Stomach (tissue), 9 donors: ENCODE measurements around the gene CLASP2. TPM values are rescaled to one million over a fixed set of nuclear protein-coding genes. Genes with fewer than 3 reads are reported as not detected.

ENCODE experiments used
- DNase-seq, 2 donors: peaks; one replicate each; pipeline versions ENCODE4 v3.0.0 to v3.0.0-alpha.2; 2013 to 2019
- H3K27ac ChIP-seq, 5 donors: fragments of 200-600 bp in 4 of 5; sonication (generic) in 4 of 5; one replicate each; pipeline ENCODE4 v1.5.1; 2013 to 2019; ENCODE audit warnings: mild to moderate bottlenecking in 1 of 5, moderate library complexity in 1 of 5
- H3K27me3 ChIP-seq, 3 donors: fragments of 200-600 bp; sonication (generic); one replicate each; pipeline ENCODE4 v1.5.1; 2017 to 2019; ENCODE audit warnings: mixed run types in 1 of 3
- H3K36me3 ChIP-seq, 4 donors: fragments of 200-600 bp; sonication (generic); 1 replicate in 3 of 4; 2 replicates in 1 of 4; pipeline ENCODE4 v1.5.1; 2016 to 2019
- H3K4me1 ChIP-seq, 4 donors: fragments of 200-600 bp; sonication (generic); one replicate each; pipeline ENCODE4 v1.5.1; 2016 to 2019
- H3K4me3 ChIP-seq, 4 donors: fragments of 200-600 bp; sonication (generic) in 3 of 4; one replicate each; pipeline ENCODE4 v1.5.1; 2016 to 2019; ENCODE audit warnings: mild to moderate bottlenecking in 1 of 4
- H3K9me3 ChIP-seq, 4 donors: fragments of 200-600 bp; sonication (generic); one replicate each; pipeline ENCODE4 v1.5.1; 2016 to 2019
- CTCF ChIP-seq, 7 experiments: fragments of 450-650 bp in 4 of 7; fragments of 200-600 bp in 3 of 7; sonication (generic) in 3 of 7; IDR thresholded peaks; one replicate each; pipeline ENCODE4 v1.5.1; 2016 to 2019; ENCODE audit warnings: antibody characterized with exemption in 7 of 7, control low read depth in 2 of 7, mild to moderate bottlenecking in 1 of 7
- EP300 ChIP-seq: sonication (generic); formaldehyde crosslinking; IDR thresholded peaks from one replicate; pipeline ENCODE4 v1.6.1; 2017; ENCODE audit warnings: antibody characterized with exemption
- POLR2A ChIP-seq, 4 donors: fragments of 450-650 bp; IDR thresholded peaks; one replicate each; pipeline ENCODE4 v1.6.1; 2016; ENCODE audit warnings: antibody characterized with exemption in 4 of 4, control low read depth in 2 of 4, mild to moderate bottlenecking in 1 of 4, moderate library complexity in 1 of 4
- POLR2AphosphoS5 ChIP-seq, 3 donors: sonication (generic); formaldehyde crosslinking; IDR thresholded peaks; one replicate each; pipeline ENCODE4 v1.6.1; 2016; ENCODE audit warnings: antibody characterized with exemption in 3 of 3
- WGBS, 5 donors: extraction: QIAGEN DNeasy Blood & Tissue Kit in 3 of 5; methylation state at CpG; one replicate each; pipeline versions ENCODE4 v1.1.5 to v1.1.7; 2013 to 2018; 5-methylcytosine and 5-hydroxymethylcytosine counted together
- intact Hi-C: fragments of 100-400 bp; cut with DNase I; formaldehyde crosslinking; loops from one replicate; pipeline ENCODE4 v1.15.1; 2023; ENCODE audit warnings: low total_unique reads
- polyA plus RNA-seq, 3 donors: library from polyadenylated mRNA; stranded (reverse); fragments of 200-250 nt; gene quantifications; one replicate each; pipeline ENCODE4 v1.2.3, GENCODE V29; 2013
- total RNA-seq, 5 donors: library from RNA; depleted of rRNA; stranded (reverse); fragments of >200 nt; gene quantifications; one replicate each; pipeline versions ENCODE4 v1.1.0 to v1.2.3, GENCODE V29; 2014 to 2016
- donor health status: healthy with polysubstance abuse.
- donor health status: Bipolar disorder and iron deficiency.
- donor health status: healthy.

Gene CLASP2
- total and polyA plus RNA-seq, 8 donors, result 6.3 to 136 (median 44.1) TPM

- H3K36me3 ChIP-seq, result peaks cover 4 to 69% (median 58%) of the 10 kb centered on the region in 4 donors
- no peak for DNase-seq
Observed at GRCh38 chr3:33557279-33557678, 160.8 kb downstream of the CLASP2 start.

GRCh38 chr3:33547101-33547500 lies 171.0 kb downstream of the CLASP2 start:
- H3K9me3 ChIP-seq, result no peaks in the 10 kb centered on the region
- 93 to 97% (median 95%) methylated on average over 1 of the region's 1 CpG for WGBS, 5 donors
- intact Hi-C loops, result no loop called here
- H3K36me3 ChIP-seq, result peaks cover 14 to 75% (median 49%) of the 10 kb centered on the region in 4 donors
- H3K27ac ChIP-seq, result no peak overlapping the region
- TF ChIP-seq EP300 (no peak), POLR2AphosphoS5 (IDR thresholded peaks at IDR 0.05) (no peak), POLR2A (IDR thresholded peaks at IDR 0.05) (no peak), CTCF (IDR thresholded peaks at IDR 0.05) (no peak)
- no peaks in the 10 kb centered on the region for H3K4me1 ChIP-seq
- H3K4me3 ChIP-seq, result no peak overlapping the region
- no peaks in the 10 kb centered on the region for H3K27me3 ChIP-seq
- DNase-seq, result no peak

More at GRCh38 chr3:33557279-33557678, 160.8 kb downstream of the CLASP2 start:
- 94 to 100% (median 98%) methylated on average over 1 of the region's 1 CpG for WGBS, 5 donors
- Histone ChIP-seq H3K27me3 (no peaks in the 10 kb centered on the region), H3K27ac (no peak overlapping the region), H3K9me3 (no peaks in the 10 kb centered on the region), H3K4me3 (no peak overlapping the region), H3K4me1 (no peaks in the 10 kb centered on the region)
- no peak for TF ChIP-seq POLR2AphosphoS5 (IDR thresholded peaks at IDR 0.05)
- no peak for TF ChIP-seq CTCF (IDR thresholded peaks at IDR 0.05)
- no peak for TF ChIP-seq POLR2A (IDR thresholded peaks at IDR 0.05)
- TF ChIP-seq EP300, result no peak
- intact Hi-C loops, result no loop called here

- Histone ChIP-seq H3K27ac (no peak overlapping the region), H3K4me3 (no peak overlapping the region), H3K36me3 (peaks cover 9 to 65% (median 53%) of the 10 kb centered on the region in 4 donors), H3K27me3 (no peaks in the 10 kb centered on the region), H3K4me1 (no peaks in the 10 kb centered on the region), H3K9me3 (no peaks in the 10 kb centered on the region)
- intact Hi-C loops, result no loop called here
- TF ChIP-seq POLR2AphosphoS5 (IDR thresholded peaks at IDR 0.05) (no peak), POLR2A (IDR thresholded peaks at IDR 0.05) (no peak), CTCF (IDR thresholded peaks at IDR 0.05) (no peak), EP300 (no peak)
- WGBS, 5 donors, result 58 to 77% (median 65%) methylated on average over 1 of the region's 1 CpG
- DNase-seq, result no peak
Observed at GRCh38 chr3:33544126-33544525, 173.9 kb downstream of the CLASP2 start.

DNA sequence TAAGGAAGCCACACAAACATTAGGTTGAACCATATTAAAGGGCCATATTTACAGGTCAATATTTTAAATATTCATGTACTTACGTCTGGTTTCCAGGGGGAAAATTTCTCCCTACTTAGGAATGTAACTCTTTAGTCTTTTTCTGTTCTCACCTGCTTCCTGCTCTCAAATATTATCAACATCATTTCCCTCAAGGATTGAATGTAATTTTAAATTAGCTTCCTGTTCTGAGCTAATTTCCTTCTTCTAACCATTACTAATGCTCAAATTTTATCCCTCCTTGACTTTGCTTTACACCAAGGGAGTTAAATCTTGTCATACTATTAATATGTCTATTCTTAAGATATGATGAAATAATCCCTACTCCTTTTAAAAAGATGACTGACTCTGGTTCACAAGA lies 174.5 kb downstream of the CLASP2 start:
- 77 to 90% (median 85%) methylated on average over 1 of the region's 1 CpG for WGBS, 5 donors
- intact Hi-C loops, result no loop called here
- TF ChIP-seq CTCF (IDR thresholded peaks at IDR 0.05), result no peak
- TF ChIP-seq EP300, result no peak
- no peak for TF ChIP-seq POLR2AphosphoS5 (IDR thresholded peaks at IDR 0.05)
- no peak for TF ChIP-seq POLR2A (IDR thresholded peaks at IDR 0.05)
- Histone ChIP-seq H3K4me3 (no peak overlapping the region), H3K36me3 (peaks cover 9 to 63% (median 56%) of the 10 kb centered on the region in 4 donors), H3K27ac (no peak overlapping the region), H3K9me3 (no peaks in the 10 kb centered on the region), H3K4me1 (no peaks in the 10 kb centered on the region), H3K27me3 (no peaks in the 10 kb centered on the region)
- DNase-seq, result no peak
